Breast epithelium (tissue), 3 donors: Measurements from ENCODE around the gene TIPRL.

Experiments used
- CTCF ChIP-seq, 3 donors: fragments of 450-650 bp; IDR thresholded peaks; one replicate each; pipeline ENCODE4 v1.5.1; 2016 to 2017; ENCODE audit warnings: antibody characterized with exemption in 3 of 3, mild to moderate bottlenecking in 3 of 3, moderate library complexity in 3 of 3
- POLR2A ChIP-seq: fragments of 450-650 bp; IDR thresholded peaks from one replicate; pipeline ENCODE4 v1.6.1; 2016; ENCODE audit warnings: antibody characterized with exemption, mild to moderate bottlenecking, moderate library complexity

- TF ChIP-seq CTCF (IDR thresholded peaks at IDR 0.05) (no peak), POLR2A (no peak)
Measured at GRCh38 chr1:168195199-168196135, 16.7 kb downstream of the TIPRL start.
